HG03571 (cell line): ENCODE data around the gene CPSF3.
A peak's percentile ranks its signal among the peaks of the same experiment; 100 is the strongest.

Source experiments
- ATAC-seq: cut with Tn5 transposase; IDR thresholded peaks from one replicate; pipeline ENCODE4 v1.9.1; 2021; ENCODE audit not compliant: unreplicated experiment

Gene CPSF3

DNA sequence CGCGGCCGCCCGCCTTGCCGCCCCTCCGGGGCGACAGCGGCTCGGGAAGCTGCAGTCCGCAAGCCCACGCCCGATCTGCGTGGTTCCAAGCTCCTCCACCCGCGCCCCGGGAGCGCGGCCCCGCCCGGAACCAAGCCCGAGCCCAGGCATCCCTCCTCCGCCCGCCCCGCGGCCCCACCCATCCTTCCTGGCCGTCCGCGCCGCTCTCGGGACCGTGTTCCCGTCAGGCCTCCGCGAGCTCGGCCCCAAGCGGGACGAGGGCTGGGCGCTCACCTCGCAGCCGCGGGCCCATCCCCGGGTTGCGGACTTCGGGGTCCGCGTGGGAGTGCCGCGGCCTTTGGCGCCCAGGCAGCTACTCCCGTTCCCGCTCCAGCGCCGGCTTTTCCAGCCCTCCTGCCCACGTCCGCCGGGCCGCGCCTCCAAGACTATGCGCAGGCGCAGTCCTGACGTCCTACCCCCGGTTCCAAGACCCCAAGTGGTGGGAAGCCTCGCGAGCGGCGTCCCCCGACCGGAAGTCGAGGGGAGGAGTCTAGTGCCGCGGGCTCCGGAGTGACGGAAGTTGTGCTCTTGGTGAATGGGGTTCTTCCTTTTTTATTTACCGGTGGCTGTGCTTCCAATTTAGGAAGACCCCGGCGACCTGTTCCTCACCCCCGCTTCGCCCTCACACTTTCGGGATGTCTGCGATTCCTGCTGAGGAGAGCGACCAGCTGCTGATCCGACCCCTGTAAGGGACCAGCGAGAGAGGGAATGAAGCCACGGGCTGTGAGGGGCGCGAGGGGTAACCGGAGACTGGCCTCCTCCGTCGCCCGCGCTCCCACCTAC lies at the start of gene CPSF3, which contains the start of gene ITGB1BP1:
Gene CPSF3, plus strand, starts transcription at position 555 of the 822 bp plus-strand sequence. Its CDS starts 120 bp downstream, at position 675.
Gene ITGB1BP1, minus strand, starts transcription at position 429 of the 822 bp plus-strand sequence. CDS start 4,831 bp downstream, outside the sequence.
- ATAC-seq, result peak; percentile 77

DNA sequence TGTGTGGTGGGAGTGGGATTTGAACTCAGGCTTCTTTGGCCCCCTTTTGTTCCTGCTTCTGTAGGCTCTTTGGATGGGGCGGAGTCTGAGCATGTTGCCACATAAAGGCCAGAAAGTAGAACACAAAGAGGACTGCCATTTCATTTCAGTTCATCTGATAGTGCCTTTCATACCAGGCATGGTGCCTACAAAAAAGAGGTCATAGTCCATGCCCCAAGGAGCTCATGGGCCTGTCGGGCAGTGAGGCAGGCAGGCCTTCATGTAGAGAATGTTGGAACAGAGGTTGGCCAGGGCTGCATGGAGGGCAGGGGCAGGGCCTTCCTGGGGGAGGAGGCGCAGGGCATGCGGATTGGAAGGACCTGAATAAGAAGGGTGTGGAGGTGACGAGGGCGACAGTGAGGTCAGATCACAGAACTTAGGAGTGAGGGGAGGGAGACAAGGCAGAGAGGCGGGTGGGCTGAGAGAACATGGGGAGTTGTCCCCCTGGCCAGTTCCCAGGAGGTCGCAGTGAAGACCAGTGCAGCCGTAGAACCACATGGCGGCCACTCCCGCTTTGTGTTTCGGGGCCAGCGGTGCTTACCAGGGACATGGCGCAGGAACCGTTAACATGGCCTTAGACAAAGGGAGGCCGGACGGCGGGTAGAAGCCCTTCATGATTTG lies 49.3 kb upstream of the CPSF3 start:
- no peak for ATAC-seq

DNA sequence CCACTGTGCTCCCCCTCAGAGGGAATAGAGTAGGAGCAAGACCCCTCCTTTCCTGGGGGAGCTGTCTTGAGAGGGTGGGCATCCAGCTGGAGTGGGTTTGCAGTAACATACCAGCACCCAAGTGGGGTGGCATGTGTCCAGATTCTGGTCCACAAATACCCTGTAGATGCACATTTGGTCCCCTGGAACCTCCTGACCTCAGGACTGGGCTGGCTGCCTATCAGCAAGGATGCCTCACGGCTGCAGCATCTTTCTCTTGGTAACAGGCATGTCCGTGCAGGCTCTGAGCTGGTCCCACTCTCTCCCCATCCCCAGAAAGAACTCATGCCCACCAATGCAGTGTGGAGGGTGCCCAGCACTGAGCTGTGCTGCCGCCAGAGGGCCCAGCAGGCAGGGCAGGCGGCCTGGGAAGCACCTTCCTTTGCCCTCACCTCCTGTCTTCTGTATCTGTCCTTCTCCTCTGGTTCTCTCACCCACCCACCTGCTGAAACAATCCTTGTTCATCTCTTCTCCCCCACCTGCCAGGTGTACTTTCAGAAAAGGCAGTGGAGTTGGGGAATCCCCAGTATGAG lies 47.5 kb upstream of the CPSF3 start:
- ATAC-seq, result no peak

DNA sequence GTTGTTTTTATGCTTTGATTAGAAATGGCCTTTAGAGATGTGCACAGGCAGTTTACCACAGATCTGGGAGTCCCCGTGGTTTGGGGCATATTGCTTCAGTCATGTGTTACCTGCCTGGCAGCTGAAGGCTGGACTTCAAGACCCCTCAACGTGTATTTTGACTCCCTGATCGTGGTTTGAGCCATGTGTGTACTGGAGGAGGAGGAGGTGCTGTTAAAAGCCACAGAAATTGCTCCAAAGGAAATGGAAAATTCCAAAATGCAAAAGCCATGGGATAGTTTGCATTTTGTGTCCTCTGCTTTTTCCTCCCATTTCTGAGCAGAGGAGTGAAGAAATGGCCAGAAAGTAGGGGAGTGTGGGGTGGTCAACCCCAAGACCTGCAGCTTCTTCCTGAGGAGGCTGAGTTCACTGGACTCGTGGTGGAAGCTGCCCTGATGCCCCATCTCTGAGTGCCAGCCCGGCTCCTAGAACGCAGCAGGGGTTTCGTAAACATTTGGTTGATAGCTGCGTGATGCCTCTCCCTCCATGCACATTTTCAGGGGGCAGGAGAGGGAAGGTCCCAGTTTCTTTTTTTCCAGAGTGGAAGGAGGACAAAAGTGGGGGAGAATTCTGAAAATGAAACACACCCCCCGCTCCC lies 45.9 kb upstream of the CPSF3 start:
- no peak for ATAC-seq

GRCh38 chr2:9378433-9379390 lies 44.7 kb upstream of the CPSF3 start:
- no peak for ATAC-seq

GRCh38 chr2:9379391-9379755 lies 44.1 kb upstream of the CPSF3 start:
- ATAC-seq, result no peak

GRCh38 chr2:9380702-9381628 lies 42.5 kb upstream of the CPSF3 start:
- ATAC-seq, result no peak

GRCh38 chr2:9382604-9383235 lies 40.7 kb upstream of the CPSF3 start:
- ATAC-seq, result no peak

DNA sequence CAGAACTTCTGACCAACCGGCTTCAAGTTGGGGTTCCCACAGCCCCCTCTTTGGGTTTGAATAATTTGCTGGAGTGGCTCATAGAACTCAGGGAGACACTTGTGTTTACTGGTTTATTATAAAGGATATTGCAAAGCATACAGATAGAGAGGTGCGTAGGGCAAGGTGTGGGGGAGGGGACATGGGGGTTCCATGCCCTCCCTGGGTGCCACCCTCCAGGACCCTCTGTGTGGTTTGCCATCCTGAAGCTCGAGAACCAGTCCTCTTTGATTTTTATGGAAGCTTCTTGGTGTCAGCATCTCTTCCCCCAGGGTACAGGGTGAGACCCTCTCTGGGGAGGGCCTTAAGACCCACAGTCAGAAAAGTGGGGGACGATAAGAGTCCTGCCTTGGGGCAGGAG lies 38.9 kb upstream of the CPSF3 start:
- no peak for ATAC-seq

GRCh38 chr2:9385841-9386240 lies 37.6 kb upstream of the CPSF3 start:
- no peak for ATAC-seq

GRCh38 chr2:9388199-9388681 lies 35.2 kb upstream of the CPSF3 start:
- ATAC-seq, result no peak

DNA sequence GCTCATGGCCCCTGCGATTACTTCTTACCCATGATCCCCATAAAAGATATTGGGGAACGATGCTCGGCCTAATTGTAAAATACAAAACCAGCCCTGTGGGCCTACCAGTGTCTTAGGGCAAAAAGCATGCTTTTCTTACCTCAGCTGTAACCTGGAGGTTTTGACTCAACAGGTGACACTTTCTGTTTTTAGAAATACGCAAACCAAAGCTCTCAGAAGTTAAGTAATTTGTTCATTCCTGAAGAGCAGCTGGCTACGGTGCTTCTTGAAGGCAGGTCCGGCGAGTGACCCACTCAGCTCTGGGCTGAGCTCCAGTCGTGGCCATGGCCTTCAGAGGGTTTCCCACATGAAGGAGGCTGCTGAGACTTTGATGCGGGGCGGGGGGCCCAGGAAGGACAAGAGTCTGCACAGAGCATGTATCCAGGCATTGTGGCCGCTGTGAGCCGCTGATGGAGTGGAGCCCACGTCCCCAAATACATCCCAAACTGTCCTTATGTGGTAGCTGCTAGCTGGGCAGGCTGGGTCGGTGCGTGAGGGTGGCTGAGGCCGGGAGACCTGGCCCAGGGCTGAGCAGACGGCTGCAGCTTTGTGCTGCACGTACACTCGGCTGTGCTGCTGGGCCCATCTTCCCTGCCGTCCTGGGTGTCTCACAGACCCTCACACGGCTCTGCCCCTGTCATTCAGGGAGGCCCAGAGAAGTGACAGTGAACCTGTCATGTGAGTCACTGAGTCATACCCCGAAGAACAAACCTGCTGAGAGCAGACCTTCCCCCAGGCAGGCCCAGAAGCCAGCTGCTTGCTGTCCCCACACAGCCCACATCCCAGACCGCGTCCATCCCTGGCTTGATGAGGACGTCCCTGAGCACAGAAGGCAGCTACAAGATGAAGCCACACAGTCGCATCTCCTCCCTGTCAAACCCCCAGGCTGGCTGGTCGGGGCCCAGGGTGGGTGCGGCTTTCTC lies 34.2 kb upstream of the CPSF3 start:
- ATAC-seq, result no peak

GRCh38 chr2:9390151-9390850 lies 33.2 kb upstream of the CPSF3 start:
- ATAC-seq, result no peak

- no peak for ATAC-seq
Observed at GRCh38 chr2:9390991-9391390, 32.5 kb upstream of the CPSF3 start.

DNA sequence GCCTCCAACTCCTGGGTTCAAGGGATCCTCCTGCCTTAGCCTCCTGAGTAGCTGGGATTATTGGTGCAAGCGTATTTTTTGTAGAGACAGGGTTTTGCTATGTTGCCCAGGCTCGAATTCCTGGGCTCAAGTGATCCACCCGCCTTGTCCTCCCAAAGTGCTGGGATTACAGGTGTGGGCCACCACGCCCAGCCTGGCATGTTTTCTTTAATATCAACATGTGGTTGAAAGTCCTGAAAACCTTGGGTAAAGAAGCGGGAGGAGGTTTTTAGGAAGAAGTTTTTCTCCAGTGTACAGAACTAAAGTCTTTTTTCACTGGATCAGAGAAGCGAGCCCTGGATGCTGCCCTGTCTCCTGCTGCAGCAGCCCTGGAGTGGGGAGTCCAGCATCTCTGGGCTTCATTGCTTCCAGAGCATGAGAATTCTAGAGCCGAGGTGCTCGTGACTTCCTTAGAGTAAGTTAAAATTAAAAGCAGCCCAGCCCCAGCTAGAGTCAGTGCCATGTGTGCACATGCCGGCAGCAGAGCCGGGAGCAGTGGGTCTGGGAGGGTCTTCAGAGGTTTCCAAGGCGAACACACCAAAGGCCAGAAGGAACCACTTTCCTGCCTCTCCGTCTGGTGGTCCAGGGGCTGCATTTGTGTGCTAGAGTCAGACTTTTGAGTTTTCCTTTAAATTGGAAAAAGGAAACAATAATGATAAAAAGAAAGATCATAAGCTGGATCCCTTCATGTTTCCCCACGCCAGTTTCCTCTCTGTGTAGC lies 31.3 kb upstream of the CPSF3 start:
- no peak for ATAC-seq
